Measurements from ENCODE around the gene TCEAL4. TPM values are rescaled to one million over a fixed set of nuclear protein-coding genes. Genes with fewer than 3 reads are reported as not detected.

TCEAL4 gene
- total RNA-seq, 4 donors from 2014 or later = 21.1 to 30.5 (median 28.2) TPM

DNA sequence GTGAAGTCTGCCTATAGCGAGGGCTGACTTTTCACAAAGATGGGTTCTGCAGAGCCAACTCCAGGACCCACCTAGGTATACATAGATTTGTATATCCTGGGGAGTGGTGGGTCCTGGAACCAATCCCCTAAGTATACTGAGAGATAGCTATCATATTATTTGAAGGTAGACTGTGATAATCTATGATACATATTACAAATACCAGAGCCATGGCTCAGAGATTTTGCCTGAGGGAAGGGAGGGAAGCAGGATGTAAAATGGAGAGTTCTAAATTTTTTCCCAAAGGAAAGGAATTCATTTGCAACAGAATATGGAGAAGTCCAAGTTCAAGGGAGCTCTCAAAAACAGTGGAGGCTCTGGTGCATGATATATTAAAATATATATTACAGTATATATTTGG, 29.7 kb downstream of the TCEAL4 start:
- Histone ChIP-seq H3K9me3 (no peaks in the 10 kb centered on the region), H3K36me3 (no peaks in the 10 kb centered on the region), H3K4me1 (no peaks in the 10 kb centered on the region), H3K27ac (no peak overlapping the region), H3K4me3 (no peak overlapping the region), H3K27me3 (no peaks in the 10 kb centered on the region)
- no peak for ATAC-seq
- DNase-seq = no peak
- intact Hi-C loops (cut with DNase I; ENCODE audit: low total_unique reads) (no loop called here), in situ Hi-C loops (cut with MboI; ENCODE audit: low sequenced_read_pairs in 4 of 4) (no loop called here)
- TF ChIP-seq, protein P1, sequence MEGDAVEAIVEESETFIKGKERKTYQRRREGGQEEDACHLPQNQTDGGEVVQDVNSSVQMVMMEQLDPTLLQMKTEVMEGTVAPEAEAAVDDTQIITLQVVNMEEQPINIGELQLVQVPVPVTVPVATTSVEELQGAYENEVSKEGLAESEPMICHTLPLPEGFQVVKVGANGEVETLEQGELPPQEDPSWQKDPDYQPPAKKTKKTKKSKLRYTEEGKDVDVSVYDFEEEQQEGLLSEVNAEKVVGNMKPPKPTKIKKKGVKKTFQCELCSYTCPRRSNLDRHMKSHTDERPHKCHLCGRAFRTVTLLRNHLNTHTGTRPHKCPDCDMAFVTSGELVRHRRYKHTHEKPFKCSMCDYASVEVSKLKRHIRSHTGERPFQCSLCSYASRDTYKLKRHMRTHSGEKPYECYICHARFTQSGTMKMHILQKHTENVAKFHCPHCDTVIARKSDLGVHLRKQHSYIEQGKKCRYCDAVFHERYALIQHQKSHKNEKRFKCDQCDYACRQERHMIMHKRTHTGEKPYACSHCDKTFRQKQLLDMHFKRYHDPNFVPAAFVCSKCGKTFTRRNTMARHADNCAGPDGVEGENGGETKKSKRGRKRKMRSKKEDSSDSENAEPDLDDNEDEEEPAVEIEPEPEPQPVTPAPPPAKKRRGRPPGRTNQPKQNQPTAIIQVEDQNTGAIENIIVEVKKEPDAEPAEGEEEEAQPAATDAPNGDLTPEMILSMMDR (IDR thresholded peaks at IDR 0.05 in 4 of 5, conservative IDR thresholded peaks at IDR 0.05 in 1 of 5) = no peak
- no peak for TF ChIP-seq POLR2A (IDR thresholded peaks at IDR 0.05)

DNA sequence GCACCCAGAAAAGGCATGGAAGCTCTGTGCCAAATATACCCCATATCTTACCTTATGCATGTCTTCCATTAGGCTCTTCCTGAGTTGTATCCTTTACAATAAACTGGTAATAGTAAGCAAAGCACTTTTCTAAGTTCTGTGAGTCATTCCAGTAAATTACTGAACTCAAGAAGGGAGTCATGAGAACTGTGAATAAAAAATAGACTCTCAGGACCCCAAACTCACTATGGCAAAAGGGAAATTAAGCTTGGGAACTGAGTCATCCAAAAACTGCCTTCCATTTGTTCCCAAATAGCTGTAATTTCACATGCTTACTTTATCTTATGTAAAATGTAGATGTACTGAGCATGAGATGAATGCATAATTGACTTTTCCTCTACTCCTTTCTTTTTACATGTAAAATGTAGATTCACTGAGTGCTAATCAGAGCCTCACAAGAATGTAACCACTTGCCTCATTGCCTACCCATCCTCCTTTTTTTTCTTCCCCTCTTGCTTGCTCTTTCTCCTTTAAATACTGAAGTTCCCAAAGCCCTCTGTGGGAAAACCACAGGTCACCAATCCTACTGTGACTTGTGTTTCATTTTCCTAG, 30.6 kb downstream of the TCEAL4 start:
- ATAC-seq (no peak), DNase-seq (no peak)
- H3K4me1 ChIP-seq = no peaks in the 10 kb centered on the region
- intact Hi-C loops (cut with DNase I; ENCODE audit: low total_unique reads) = no loop called here
- no peak overlapping the region for H3K27ac ChIP-seq
- in situ Hi-C loops (cut with MboI; ENCODE audit: low sequenced_read_pairs in 4 of 4) = no loop called here
- H3K27me3 ChIP-seq = no peaks in the 10 kb centered on the region
- no peaks in the 10 kb centered on the region for H3K36me3 ChIP-seq
- TF ChIP-seq, protein P1 (IDR thresholded peaks at IDR 0.05 in 4 of 5, conservative IDR thresholded peaks at IDR 0.05 in 1 of 5) = no peak
- no peak for TF ChIP-seq POLR2A (IDR thresholded peaks at IDR 0.05)
- H3K9me3 ChIP-seq = no peaks in the 10 kb centered on the region
- no peak overlapping the region for H3K4me3 ChIP-seq

DNA sequence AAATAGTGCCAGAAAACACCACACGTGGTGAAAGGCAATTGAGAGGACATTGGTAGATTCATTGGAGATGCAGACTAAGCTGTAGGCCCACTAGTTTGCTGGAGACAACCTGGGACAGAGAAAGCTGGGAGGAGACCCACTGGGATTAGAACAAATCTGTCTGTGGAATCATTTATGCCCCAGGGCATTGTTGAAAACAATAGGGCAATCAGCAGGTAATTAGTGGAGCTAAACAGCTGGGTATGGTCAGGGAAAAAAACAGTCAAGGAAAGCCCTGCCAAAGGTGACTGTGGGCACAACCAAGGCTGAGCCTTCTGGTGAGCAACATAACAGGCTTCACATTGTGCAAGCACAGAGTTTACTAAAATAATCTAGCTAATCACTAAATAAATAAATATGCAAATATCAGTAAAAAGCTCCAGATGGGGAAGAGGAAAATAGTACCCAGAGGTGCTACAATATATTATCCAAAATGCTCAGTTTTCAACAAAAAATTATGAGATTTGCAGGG, 31.4 kb downstream of the TCEAL4 start:
- Histone ChIP-seq H3K4me3 (no peak overlapping the region), H3K27ac (no peak overlapping the region), H3K4me1 (no peaks in the 10 kb centered on the region), H3K9me3 (no peaks in the 10 kb centered on the region), H3K36me3 (no peaks in the 10 kb centered on the region), H3K27me3 (no peaks in the 10 kb centered on the region)
- ATAC-seq (no peak), DNase-seq (no peak)
- in situ Hi-C loops (cut with MboI; ENCODE audit: low sequenced_read_pairs in 4 of 4) (no loop called here), intact Hi-C loops (cut with DNase I; ENCODE audit: low total_unique reads) (no loop called here)
- TF ChIP-seq POLR2A (IDR thresholded peaks at IDR 0.05) = no peak
- TF ChIP-seq, protein P1 (IDR thresholded peaks at IDR 0.05 in 4 of 5, conservative IDR thresholded peaks at IDR 0.05 in 1 of 5) = no peak

DNA sequence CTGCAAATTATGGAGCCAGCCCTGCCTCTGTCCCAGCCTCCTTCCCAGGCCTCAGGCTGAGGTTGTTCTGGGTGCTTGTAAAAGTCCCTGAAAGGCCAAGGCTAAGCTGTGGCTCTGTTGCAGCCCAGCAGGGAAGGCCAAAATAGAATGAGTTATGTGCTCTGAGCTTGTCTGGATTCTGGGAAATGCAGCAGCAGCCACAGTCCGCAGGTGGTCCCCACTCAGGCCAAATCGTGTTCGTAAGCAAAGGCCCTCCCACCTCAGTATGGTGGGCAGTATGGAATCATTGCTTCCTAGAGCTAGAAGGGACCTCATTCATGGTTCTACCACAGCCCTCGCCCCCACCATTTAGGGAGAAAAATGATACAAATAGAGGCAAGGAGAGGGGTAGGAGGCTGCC, 38.8 kb downstream of the TCEAL4 start:
- Histone ChIP-seq H3K27me3 (no peaks in the 10 kb centered on the region), H3K4me1 (peaks cover 3 to 5% of the 10 kb centered on the region in 2 donors), H3K36me3 (no peaks in the 10 kb centered on the region), H3K27ac (peak overlapping the region in 2 of 4 donors; percentile 18 to 43), H3K9me3 (no peaks in the 10 kb centered on the region), H3K4me3 (no peak overlapping the region)
- DNase-seq (no peak), ATAC-seq (no peak)
- TF ChIP-seq, protein P1 (IDR thresholded peaks at IDR 0.05 in 4 of 5, conservative IDR thresholded peaks at IDR 0.05 in 1 of 5) = no peak
- TF ChIP-seq POLR2A (IDR thresholded peaks at IDR 0.05) = no peak
- in situ Hi-C loops (cut with MboI; ENCODE audit: low sequenced_read_pairs in 4 of 4) (no loop called here), intact Hi-C loops (cut with DNase I; ENCODE audit: low total_unique reads) (no loop called here)

Data from gastrocnemius medialis (tissue), 4 donors.